ENCODE measurements around the gene THSD7A. TPM values are rescaled to one million over a fixed set of nuclear protein-coding genes. Genes with fewer than 3 reads are reported as not detected.

THSD7A gene
- total RNA-seq, 2 experiments from 2014 or later: not detected

DNA sequence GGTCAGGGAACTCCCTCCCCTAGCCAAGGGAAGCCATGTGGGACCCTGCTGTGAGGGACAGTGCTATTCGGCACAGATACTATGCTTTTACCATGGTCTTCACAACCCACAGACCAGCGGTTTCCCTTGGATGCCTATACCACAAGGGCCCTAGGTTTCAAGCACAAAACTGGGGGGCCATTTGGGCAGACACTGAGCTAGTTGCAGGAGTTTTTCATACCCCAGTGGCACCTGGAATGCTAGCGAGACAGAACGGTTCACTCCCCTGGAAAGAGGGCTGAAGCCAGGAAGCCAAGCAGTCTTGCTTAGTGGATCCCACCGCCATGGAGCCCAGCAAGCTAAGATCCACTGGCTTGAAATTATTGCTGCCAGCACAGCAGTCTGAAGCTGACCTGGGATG is 156.8 kb downstream of the THSD7A start:
- H3K9me3 Mint-ChIP-seq: peaks cover 15% of the 10 kb centered on the region
- no peaks in the 10 kb centered on the region for H3K36me3 Mint-ChIP-seq (ENCODE audit: low read depth)
- ChIA-PET CTCF (no interaction called here), POLR2A (no interaction called here)
- H3K27me3 Mint-ChIP-seq: no peaks in the 10 kb centered on the region
- intact Hi-C loops (cut with micrococcal nuclease): no loop called here
- H3K4me3 Mint-ChIP-seq: no peak overlapping the region
- no peak for ATAC-seq
- no peaks in the 10 kb centered on the region for H3K4me1 Mint-ChIP-seq (ENCODE audit: low read depth)
- DNase-seq: no peak
- TF ChIP-seq, protein P1, sequence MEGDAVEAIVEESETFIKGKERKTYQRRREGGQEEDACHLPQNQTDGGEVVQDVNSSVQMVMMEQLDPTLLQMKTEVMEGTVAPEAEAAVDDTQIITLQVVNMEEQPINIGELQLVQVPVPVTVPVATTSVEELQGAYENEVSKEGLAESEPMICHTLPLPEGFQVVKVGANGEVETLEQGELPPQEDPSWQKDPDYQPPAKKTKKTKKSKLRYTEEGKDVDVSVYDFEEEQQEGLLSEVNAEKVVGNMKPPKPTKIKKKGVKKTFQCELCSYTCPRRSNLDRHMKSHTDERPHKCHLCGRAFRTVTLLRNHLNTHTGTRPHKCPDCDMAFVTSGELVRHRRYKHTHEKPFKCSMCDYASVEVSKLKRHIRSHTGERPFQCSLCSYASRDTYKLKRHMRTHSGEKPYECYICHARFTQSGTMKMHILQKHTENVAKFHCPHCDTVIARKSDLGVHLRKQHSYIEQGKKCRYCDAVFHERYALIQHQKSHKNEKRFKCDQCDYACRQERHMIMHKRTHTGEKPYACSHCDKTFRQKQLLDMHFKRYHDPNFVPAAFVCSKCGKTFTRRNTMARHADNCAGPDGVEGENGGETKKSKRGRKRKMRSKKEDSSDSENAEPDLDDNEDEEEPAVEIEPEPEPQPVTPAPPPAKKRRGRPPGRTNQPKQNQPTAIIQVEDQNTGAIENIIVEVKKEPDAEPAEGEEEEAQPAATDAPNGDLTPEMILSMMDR (IDR thresholded peaks at IDR 0.05): no peak
- H3K27ac Mint-ChIP-seq: no peak overlapping the region

DNA sequence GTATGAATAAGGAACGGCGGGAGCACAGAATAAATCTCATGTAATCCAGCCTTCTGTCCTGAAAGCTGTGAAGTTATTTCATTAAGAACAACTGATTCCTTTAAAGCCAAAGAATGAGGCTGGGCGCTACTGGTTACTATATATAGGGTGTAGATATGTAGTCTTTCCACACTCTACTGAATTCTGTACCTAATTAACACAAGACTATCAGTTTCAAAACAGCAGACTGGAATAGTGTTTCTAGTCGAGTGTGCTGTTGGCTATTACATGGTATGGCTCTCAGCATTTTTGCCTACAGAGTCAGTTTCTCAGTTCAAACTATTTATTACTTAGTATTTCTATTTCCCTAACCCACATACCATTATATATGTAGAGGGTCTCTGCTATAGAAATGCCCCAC is 163.3 kb downstream of the THSD7A start:
- intact Hi-C loops (cut with micrococcal nuclease): no loop called here
- no peaks in the 10 kb centered on the region for H3K27me3 Mint-ChIP-seq
- DNase-seq: no peak
- no peak for ATAC-seq
- H3K36me3 Mint-ChIP-seq (ENCODE audit: low read depth): no peaks in the 10 kb centered on the region
- H3K9me3 Mint-ChIP-seq: no peaks in the 10 kb centered on the region
- TF ChIP-seq, protein P1 (IDR thresholded peaks at IDR 0.05): no peak
- no peak overlapping the region for H3K27ac Mint-ChIP-seq
- H3K4me3 Mint-ChIP-seq: no peak overlapping the region
- no peaks in the 10 kb centered on the region for H3K4me1 Mint-ChIP-seq (ENCODE audit: low read depth)
- POLR2A ChIA-PET: no interaction called here
- CTCF ChIA-PET: no interaction called here

DNA sequence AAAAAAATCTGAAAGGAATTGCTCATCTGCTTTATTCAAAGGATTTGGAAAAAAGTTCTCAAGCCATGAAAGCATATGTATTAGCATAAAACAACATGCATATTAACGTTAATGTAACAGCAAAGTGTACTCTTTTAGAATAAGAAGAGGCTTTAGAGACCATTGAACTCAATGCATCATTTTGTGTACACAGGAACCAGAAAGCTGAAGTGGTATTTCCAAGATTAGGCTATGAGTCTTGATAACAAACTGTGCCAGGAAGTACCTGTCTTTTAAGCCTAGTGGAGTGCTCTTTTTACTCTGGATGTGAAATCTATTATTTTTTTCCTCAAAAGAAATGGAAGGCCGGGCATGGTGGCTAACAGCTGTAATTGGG is 164.2 kb downstream of the THSD7A start:
- TF ChIP-seq, protein P1 (IDR thresholded peaks at IDR 0.05): no peak
- ATAC-seq (no peak), DNase-seq (no peak)
- H3K27ac Mint-ChIP-seq: no peak overlapping the region
- no peaks in the 10 kb centered on the region for H3K27me3 Mint-ChIP-seq
- CTCF ChIA-PET: no interaction called here
- H3K4me1 Mint-ChIP-seq (ENCODE audit: low read depth): no peaks in the 10 kb centered on the region
- POLR2A ChIA-PET: no interaction called here
- H3K4me3 Mint-ChIP-seq: no peak overlapping the region
- no peaks in the 10 kb centered on the region for H3K9me3 Mint-ChIP-seq
- no peaks in the 10 kb centered on the region for H3K36me3 Mint-ChIP-seq (ENCODE audit: low read depth)
- intact Hi-C loops (cut with micrococcal nuclease): no loop called here

DNA sequence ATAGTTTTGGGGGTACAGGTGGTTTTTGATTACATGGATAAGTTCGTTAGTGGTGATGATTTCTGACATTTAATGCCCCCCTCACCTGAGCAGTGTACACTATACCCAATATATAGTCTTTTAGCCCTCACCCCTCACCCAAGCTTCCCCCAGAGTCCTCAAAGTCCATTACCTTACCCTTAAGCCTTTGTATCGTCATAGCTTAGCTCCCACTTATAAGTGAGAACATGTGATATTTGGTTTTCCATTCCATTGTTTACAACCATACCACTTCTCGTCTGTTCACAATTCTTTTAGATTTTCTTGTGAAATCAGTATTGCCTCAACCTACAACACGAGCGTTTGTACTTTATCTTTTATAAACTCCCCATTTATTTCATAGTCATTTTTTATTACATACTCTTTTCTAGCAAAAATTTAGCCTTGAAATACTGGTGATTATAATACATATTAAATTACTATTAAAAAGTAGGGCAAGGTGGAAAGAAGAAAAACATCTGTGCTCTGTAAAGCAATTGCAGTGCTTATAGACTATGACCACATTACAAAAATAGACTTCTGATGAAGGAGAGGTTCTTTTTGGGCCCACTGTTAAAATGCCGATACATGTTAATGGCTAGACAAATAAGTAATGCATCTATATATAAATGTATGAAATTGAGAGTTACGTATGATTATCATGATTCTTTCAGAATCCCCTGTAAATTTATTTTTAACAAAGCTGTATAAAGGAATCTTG is 164.8 kb downstream of the THSD7A start:
- no peaks in the 10 kb centered on the region for H3K9me3 Mint-ChIP-seq
- CTCF ChIA-PET: no interaction called here
- DNase-seq (no peak), ATAC-seq (no peak)
- H3K36me3 Mint-ChIP-seq (ENCODE audit: low read depth): no peaks in the 10 kb centered on the region
- H3K27me3 Mint-ChIP-seq: no peaks in the 10 kb centered on the region
- no peaks in the 10 kb centered on the region for H3K4me1 Mint-ChIP-seq (ENCODE audit: low read depth)
- intact Hi-C loops (cut with micrococcal nuclease): no loop called here
- TF ChIP-seq, protein P1 (IDR thresholded peaks at IDR 0.05): no peak
- H3K4me3 Mint-ChIP-seq: no peak overlapping the region
- no peak overlapping the region for H3K27ac Mint-ChIP-seq
- POLR2A ChIA-PET: no interaction called here

DNA sequence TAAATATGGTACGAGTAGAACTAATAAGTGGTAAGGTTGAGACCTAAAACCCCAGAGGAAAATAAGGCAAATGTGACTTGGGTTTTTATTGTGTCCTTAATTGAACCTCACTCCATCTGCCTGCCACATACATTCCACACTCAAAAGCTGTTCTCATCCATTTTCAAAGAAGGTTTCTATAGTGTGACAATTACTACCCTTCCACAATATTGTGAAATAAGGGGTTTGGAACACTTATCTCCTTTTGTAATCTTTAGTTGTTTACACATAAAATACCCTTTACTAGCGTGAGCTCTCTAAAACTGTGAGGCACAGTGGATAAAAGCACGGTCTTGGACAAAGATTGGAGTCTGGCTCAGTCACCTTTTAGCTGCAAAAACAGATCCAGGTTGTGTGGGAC is 166.6 kb downstream of the THSD7A start:
- Mint-ChIP-seq H3K27ac (no peak overlapping the region), H3K4me3 (no peak overlapping the region), H3K27me3 (no peaks in the 10 kb centered on the region), H3K9me3 (no peaks in the 10 kb centered on the region), H3K36me3 (ENCODE audit: low read depth) (no peaks in the 10 kb centered on the region), H3K4me1 (ENCODE audit: low read depth) (no peaks in the 10 kb centered on the region)
- CTCF ChIA-PET: no interaction called here
- POLR2A ChIA-PET: no interaction called here
- DNase-seq (no peak), ATAC-seq (no peak)
- TF ChIP-seq, protein P1 (IDR thresholded peaks at IDR 0.05): no peak
- intact Hi-C loops (cut with micrococcal nuclease): no loop called here

Measured in activated CD8-positive, alpha-beta T cell treated with anti-CD3 and anti-CD28 coated beads for 36 hours (primary cell).